COLO668 (cell line): ENCODE data around the gene TBCD.

ENCODE experiments used
- DNase-seq: peaks from one replicate; lab custom pipeline; 2025; ENCODE audit not compliant: unreplicated experiment; lab: John Stamatoyannopoulos, UW

TBCD gene

DNA sequence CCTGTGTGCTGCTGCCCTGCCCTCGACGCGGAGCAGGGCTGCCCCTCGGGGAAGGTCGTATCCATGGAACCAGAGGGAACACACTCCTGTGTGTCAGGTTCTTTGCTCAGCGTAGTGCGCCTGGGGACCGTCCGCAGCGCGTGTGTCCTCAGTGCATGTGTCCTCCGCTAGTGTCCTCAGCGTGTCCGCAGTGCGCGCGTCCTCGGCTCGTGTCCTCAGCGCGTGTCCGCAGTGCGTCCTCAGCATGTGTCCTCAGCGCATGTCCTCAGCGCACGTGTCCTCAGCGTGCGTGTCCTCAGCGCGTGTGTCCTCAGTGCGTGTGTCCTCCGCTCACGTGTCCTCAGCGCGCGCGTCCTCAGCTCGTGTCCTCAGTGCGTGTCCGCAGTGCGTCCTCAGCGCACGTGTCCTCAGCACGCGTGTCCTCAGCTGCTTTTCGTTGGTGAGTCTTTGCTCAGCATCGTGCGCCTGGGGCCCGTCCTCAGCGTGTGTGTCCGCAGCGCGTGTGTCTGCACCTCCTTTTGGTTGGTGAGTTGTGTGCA, 147.2 kb downstream of the TBCD start:
- no peak for DNase-seq

- no peak for DNase-seq
Observed at GRCh38 chr17:82899941-82900340, 148.1 kb downstream of the TBCD start.

DNA sequence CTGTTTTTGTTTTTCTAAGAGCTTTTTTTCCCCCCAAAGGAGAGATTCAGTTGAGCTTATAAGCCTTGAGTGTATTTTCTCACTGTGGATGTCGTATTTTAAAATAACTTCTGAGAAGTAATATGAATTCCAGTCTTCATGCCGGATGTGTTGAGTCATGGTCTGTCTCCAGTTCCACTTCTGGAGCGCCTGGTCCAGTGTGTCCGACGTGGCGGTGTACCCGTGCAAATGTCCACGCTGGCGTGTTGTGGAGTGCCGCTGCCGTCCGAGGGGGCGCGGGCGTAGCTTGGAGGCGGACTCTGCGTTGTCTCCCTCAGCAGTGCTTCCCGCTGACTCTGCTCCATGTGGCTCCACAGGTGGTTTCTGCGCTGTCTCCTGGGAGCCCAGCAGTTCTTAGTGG, 148.9 kb downstream of the TBCD start:
- no peak for DNase-seq

- DNase-seq = no peak
Observed at GRCh38 chr17:82901356-82901755, 149.5 kb downstream of the TBCD start.

- no peak for DNase-seq
Observed at GRCh38 chr17:82901856-82902255, 150.0 kb downstream of the TBCD start.

GRCh38 chr17:82902972-82903874, 151.4 kb downstream of the TBCD start:
- DNase-seq = no peak

DNA sequence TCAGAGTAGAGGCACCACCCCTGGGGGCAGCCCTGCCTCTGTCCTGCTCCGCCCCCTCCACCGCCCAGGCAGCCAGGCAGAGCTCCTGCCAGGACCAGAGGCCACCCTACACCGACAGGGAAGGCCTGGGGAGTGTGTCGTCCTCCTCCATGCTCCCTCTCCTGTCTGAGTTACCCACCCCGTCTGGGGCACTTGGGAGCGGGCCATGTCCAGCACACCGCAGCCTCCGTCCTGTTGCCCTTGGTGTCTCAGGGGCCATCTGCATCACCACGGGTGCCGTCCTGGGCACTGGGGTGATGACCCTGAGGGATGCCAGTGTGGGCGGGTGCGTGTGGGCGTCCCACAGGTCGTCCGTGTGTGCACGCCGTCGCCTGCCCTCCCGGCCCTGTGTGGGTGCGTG, 153.3 kb downstream of the TBCD start:
- no peak for DNase-seq

DNA sequence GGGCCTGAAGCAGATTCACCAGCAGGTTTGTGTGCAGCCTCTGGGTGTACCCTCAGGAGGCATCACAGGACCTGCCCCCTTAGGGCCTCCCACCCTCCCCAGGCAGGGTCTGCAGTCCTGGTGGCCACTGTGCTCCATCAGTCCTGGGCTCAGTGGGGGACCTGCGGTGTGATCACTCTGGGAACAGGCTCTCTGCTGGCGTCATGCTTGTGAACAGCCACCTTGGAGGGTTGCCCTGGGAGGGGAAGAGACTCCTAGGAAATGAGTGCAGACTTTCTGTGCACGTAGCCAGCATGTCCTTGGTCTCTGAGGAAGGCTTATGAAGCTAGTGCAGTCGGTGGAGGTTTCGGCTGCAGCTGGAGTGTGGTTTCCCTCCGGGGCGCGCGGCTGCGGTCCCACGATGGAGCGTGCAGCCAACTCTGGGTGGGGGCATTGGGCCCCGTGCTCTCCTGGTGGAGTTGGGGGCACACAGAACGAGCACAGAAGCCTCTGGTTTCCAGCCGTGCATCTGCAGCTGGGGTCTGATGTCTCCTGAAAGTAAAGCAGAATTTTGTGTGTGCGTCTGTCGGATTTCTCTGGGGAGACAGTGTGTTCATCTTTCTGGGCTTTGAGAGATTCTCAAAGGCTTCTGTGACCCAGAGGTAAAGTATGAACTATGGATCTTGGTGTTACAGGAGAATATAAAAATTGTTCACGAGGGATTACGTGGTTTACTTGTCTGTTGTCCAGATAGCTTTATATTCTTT, 156.1 kb downstream of the TBCD start:
- DNase-seq = no peak

GRCh38 chr17:82908543-82909160, 156.8 kb downstream of the TBCD start:
- DNase-seq = no peak

DNA sequence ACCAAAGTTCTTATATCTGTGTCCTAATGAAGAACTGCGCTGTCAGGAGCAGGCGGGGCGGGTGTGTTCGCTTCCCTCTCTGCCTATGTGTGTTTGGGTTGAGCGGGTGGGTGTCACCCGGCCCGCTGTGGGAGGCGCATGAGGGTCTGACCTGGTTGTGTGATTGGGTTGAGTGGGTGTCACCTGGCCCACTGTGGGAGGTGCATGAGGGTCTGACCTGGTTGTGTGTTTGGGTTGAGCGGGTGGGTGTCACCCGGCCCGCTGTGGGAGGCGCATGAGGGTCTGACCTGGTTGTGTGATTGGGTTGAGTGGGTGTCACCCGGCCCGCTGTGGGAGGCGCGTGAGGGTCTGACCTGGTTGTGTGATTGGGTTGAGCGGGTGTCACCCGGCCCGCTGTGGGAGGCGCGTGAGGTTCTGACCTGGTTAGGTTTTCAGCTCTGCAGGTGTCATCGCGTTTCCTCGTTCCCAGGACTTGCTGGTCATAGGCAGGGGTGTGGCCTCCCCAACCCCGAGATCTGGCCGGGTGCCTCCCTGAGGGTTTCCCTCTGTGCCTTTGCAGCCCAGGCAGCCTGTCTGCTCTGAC, 157.5 kb downstream of the TBCD start:
- DNase-seq = no peak

DNA sequence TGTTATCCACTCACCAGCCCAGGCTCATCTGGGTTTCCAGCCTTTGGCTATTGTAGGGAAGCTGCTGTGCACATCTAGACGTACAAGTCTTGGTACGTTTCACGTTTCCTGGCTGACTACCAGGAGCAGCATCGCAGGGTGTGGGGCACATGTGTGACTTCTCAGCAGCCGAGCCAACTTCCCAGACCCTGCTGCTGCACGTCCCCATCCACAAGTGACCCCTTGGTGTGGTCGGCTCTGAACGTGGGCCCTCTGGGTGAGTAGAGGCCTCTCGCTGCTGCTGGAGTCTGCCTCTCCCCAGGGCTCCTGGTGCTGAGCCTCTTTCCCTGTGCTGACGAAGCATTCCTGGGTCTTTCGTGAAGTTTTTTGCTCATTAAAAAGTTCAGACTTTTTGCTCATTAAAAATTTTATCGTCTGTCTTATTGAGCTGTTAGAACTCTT, 158.2 kb downstream of the TBCD start:
- no peak for DNase-seq

DNA sequence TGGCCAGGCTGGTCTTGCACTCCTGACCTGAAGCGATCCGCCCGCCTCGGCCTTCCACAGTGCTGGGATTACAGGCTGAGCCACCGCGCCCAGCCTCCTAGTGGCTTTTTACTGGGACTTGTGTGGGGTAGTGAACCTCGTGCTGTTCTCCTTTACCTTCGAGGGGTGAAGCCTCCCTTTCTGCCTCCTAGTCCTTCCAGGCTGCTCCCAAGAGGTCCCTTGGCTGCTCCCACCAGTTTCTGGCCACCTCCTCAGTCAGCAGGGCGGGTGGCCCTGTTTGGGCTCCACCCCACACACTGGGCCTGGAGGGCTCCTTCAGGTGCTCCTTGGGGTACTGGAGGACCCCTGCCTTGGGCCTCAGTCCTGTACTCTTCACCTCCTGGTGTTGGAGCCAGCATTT, 158.9 kb downstream of the TBCD start:
- DNase-seq = no peak

DNA sequence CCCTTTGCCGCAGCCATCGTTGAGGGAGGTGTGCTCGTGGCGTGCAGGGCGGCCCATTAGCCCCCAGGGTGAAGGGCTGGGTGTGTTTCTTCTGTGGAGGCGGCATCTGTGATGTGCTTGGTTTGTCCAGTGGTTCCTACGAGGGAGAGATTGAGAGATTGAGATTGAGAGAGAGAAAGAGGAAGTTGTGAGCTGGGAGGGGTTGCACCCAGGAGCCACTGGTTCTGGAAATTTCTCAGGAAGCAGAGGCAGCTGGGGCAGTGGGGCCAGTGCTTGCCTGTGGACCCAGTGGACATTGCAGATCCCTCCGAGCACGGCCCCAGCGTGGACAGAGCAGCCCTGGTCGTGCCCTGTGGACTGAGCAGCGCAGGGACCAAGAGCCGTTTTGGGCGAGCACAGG, 160.0 kb downstream of the TBCD start:
- no peak for DNase-seq

- DNase-seq = no peak
Observed at GRCh38 chr17:82912484-82913089, 160.7 kb downstream of the TBCD start.

GRCh38 chr17:82913304-82914043, 161.6 kb downstream of the TBCD start:
- DNase-seq = no peak

- no peak for DNase-seq
Observed at GRCh38 chr17:82914375-82914774, 162.5 kb downstream of the TBCD start.

DNA sequence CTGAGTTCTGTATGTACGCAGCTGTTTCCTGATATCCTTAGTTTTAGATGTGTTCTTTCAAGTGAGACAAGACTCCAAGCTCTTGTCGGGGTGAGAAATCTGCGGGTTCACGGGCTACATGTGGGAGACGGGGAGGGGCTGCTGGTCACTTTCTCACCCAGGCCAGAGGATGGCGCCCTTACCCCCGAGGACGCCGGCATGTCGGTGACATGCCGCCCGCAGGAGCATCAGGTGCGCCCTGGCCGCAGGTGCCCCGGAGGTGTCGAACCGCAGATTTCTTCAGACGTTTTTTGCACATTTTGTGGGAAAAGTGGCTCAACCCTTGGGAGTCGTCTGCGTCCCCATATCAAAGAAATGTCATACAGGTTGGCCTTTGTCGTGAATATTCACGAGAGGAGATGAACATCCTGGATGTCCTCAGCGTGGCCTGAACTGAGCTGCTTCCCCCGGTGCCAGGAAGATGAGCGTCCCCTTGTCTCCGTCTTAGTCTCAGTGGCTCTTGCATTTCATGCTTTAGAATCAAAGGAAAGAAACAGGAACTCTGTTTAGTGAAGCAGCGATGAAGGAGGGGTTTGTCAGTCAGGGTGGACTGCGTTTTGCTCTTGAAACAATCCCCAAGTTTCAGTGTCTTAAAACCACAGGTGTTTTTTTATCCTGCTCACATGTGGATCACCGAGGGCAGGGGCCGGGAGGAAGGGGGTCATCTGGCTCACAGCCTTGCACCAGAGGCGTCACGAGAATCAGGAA, 163.3 kb downstream of the TBCD start:
- DNase-seq = no peak

DNA sequence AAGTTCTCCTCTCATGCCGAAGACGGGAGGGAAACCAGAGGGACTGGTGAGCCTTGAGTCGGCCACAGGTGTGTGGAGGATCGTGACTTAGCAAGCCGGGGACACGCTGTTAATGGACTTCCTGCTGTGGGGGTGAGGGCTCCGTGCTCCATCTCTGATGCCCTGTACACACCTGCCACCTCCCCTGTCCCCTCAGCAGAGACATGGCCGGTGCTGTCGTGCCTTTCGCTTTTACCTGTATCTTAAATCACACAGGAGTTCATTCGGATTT, 163.8 kb downstream of the TBCD start:
- no peak for DNase-seq

- peak; percentile 2 for DNase-seq
Observed at GRCh38 chr17:82917699-82918345, 166.0 kb downstream of the TBCD start.
